D341Med (cell line): Measurements from ENCODE around the gene SMPD4.
"Not testable (repeated sequence)": the region's sequence is repeated elsewhere in the genome, so short reads cannot be mapped to it uniquely, and the experiment has no call there.

Experiments
- DNase-seq: peaks from one replicate; pipeline ENCODE4 v3.0.0; 2012; ENCODE audit warnings: low spot score

Gene SMPD4

DNA sequence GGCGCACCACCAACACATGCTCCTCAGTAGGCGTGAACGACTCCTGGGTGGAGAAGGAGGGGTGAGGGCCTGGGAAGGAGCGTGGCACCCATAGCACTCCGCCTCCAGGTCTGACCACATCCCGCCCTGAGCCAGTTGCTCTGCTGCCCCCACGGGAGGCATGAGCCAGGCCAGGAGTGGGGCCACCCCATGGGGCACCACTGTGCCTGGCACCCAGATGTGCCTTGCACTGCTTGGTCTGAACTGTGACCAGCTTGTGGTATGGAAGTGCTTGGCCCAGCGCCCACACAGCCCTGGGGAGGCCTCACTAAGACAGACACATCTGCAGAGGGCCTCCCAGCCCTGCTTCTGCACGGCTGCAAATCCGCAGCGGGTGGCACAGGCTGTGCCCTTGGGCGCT, 24.0 kb downstream of the SMPD4 start:
- DNase-seq, result not testable (repeated sequence)

- DNase-seq, result no peak
Observed at GRCh38 chr2:130156624-130157004, 24.8 kb downstream of the SMPD4 start.

- DNase-seq, result peak; percentile 61
Observed at GRCh38 chr2:130155956-130156623, 25.3 kb downstream of the SMPD4 start.

DNA sequence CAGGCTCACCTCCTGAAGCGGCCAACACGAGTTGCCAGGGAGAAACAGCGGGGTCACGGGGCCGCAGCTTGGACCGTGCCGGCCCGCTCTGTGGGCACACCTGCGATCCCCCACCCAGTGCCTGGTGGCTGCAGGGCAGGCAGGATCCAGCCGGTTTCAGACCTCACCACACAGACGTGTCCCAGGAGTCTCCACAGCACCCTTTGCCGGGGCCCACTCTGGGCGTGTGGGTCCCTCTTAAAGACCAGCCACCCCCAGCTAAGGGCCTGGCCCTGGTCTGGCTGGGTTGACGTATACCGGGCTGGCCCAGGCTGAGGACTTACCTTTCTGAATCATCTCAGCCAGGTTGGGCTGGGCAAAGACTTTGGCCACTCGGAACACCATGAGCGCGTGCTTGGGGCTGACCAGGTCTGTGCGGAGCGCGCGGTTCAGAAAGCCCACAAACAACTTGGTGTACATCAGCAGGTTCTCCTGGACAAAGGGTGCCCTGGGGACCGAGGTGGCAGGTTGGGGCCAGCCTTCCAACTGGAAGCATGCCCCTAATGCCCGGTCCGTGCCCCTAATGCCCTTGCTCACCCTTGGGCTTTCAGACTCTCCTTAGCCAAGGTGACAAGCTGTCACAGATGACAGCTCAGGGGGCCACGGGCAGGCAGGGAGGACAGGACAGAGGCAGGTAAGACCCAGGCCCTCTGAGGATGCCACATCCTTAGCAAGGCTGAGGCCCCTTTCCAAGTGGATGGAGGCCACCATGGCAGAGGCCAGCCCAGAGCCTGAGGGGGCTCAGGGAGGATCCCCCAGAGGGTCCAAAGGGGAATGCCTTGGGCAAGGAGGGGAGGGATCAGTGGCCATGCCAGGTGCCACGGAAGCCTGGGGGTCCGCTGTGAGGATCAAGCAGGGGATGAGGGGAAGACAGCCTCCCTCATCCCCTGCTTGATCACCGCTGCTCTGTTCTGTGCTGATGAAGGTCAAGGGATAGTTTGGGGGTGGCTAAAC, 26.3 kb downstream of the SMPD4 start:
- no peak for DNase-seq

DNA sequence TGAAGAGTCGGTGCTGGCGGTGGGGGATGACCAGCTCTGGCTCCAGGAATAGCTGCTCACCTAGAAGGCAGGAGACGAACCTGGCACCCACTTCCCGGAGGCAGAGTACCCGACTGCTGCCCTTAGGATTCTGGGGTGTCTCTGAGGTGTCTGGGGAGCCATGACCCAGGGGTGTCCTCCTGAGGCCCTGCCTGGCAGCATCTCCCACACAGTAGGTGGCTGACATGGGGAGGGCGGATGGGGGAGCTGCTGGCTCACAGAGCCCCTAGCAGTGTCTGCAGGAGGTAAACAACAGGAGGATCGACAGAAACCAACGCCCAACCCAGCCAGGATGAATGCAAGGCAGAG, 27.0 kb downstream of the SMPD4 start:
- DNase-seq, result not testable (repeated sequence)

- not testable (repeated sequence) for DNase-seq
Observed at GRCh38 chr2:130153721-130154422, 27.5 kb downstream of the SMPD4 start.

- DNase-seq, result no peak
Observed at GRCh38 chr2:130152816-130153595, 28.4 kb downstream of the SMPD4 start.

DNA sequence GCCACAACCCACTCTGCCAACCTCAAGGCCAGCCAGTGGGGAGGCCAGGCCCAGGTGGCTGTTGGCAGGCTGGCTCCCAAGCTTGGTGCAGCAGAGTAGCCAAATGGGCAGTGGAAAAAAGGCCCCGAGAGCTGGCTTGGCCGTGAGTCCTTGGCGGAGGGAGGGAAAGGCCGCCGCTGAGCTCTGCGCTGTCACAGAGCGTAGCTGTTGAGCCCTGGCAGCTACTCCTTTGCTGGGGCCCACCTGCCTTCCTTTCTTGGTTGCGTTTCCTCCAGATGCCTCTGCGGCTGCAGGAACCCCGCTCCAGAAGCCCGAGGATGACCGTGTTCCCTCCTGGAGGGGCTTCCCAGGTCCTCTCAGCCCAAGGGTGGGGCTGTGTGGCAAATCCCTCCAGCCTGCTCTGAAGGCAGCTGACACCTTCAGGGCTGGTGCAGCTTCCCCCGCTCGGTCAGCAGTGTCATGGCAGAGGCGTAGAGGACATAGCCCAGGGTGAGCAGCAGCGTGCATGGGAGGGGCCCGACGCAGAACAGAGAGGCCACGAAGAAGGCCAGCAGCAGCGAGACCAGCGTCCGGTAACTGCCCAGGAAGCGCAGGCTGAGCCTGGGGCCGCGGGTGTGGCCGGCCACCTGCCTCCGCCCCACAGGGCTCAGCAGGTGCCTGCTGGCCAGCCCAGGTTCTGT, 29.1 kb downstream of the SMPD4 start:
- DNase-seq, result not testable (repeated sequence)

- DNase-seq, result not testable (repeated sequence)
Observed at GRCh38 chr2:130151145-130151512, 30.3 kb downstream of the SMPD4 start.

- DNase-seq, result no peak
Observed at GRCh38 chr2:130150181-130151144, 30.9 kb downstream of the SMPD4 start.

GRCh38 chr2:130148515-130148914, 32.9 kb downstream of the SMPD4 start:
- DNase-seq, result not testable (repeated sequence)

GRCh38 chr2:130145006-130145414, 36.4 kb downstream of the SMPD4 start, which contains the start of gene CCDC74B:
Gene CCDC74B (minus strand): TSS chr2:130145112. CDS start chr2:130144996, 116 bp downstream.
- not testable (repeated sequence) for DNase-seq

DNA sequence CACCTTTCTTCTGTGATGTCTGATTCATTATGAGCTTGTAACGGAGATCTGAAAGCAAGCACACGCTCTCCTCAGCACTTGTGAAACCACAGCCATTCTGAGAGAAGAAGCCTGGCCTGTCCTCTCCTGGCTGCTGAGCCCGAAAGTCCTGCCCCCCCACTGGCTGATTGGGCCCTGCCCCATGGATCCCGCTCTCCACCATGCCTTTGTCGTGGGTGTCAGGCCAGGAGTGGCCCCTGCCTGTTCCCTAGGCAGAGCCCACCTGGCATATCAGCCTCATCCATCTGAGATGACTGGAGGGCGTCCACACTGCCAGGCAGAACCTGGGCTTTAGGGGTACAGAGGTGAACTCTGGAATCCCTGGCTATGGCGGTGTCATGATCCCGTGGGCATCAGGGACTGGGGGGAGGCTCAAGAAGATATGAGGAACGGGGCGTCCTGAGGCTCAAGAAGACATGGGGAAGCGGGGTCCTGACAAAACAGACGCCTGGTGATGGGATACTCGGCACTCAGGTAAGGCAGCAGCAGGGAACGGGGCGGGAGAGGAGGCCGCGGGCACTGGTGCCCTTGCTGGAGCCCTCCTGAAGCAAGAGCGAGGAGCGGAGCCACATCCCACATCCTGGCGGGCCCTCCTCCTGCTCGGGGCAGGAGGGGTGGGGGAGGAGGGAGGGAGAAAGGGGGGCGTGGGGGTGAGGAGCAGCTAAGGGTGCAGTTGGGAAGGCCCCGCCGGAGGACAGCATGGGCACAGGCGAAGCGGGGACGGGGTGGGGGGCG, 37.9 kb downstream of the SMPD4 start:
- DNase-seq, result not testable (repeated sequence)

GRCh38 chr2:130142396-130143265, 38.8 kb downstream of the SMPD4 start:
- not testable (repeated sequence) for DNase-seq

DNA sequence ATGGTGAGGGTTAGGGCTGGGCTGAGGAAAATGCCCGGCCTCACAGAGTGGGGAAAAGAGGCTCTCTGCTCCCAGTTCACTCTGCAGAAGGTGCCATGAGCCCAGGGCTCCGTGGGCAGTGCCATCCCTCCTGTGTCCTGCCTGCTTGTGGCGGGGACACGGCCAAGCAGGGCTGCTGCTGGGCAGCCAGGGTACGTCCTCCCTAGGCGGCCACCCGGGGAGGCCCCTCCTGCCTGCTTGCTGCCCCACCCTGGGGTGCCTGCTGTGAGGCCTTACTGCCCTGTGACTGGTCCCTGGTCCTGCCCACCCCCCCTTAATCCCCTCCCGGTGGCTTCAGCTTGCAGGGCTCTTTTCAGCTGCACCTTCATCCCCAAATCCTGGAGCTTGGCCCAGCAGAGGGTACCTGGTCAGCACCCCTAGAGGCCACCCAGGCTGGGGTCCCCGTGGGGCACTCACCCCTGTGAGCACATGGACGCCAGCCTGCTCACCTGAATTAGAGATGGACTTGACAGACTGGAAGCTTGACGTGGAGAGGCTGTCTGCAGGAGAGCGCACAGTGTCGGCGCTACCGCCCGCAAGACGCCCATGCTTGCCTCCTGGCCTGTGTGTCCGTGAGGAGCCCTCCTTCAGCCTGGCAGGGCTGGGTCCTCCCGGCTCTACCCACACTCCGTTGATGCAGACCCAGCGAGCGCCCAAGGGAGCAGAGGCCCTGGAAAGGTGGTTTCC, 39.6 kb downstream of the SMPD4 start:
- DNase-seq, result not testable (repeated sequence)

GRCh38 chr2:130141002-130141401, 40.4 kb downstream of the SMPD4 start:
- not testable (repeated sequence) for DNase-seq

GRCh38 chr2:130140516-130140915, 40.9 kb downstream of the SMPD4 start:
- DNase-seq, result not testable (repeated sequence)
